GM18520 (cell line): ENCODE data around the gene CCL24.
"Not testable (repeated sequence)": the region's sequence is repeated elsewhere in the genome, so short reads cannot be mapped to it uniquely, and the experiment has no call there.

ENCODE experiments used
- ATAC-seq: cut with Tn5 transposase; IDR thresholded peaks from one replicate; pipeline ENCODE4 v1.9.1; 2021; ENCODE audit not compliant: unreplicated experiment

CCL24 gene

GRCh38 chr7:75788154-75788847 is 25.3 kb downstream of the CCL24 start:
- not testable (repeated sequence) for ATAC-seq

GRCh38 chr7:75783058-75783457 is 30.5 kb downstream of the CCL24 start:
- not testable (repeated sequence) for ATAC-seq

- not testable (repeated sequence) for ATAC-seq
Observed at GRCh38 chr7:75780647-75781273, 32.8 kb downstream of the CCL24 start.

- ATAC-seq: not testable (repeated sequence)
Observed at GRCh38 chr7:75779516-75779915, 34.1 kb downstream of the CCL24 start.

GRCh38 chr7:75779035-75779434 is 34.6 kb downstream of the CCL24 start:
- not testable (repeated sequence) for ATAC-seq

- ATAC-seq: no peak
Observed at GRCh38 chr7:75776295-75776971, 37.2 kb downstream of the CCL24 start.

- not testable (repeated sequence) for ATAC-seq
Observed at GRCh38 chr7:75773958-75774357, 39.6 kb downstream of the CCL24 start.

- no peak for ATAC-seq
Observed at GRCh38 chr7:75772081-75773077, 41.2 kb downstream of the CCL24 start, which contains the start of gene CCL26. Gene CCL26, minus strand, starts transcription at chr7:75772211. Its CDS starts 35 bp downstream, at chr7:75772176.

- no peak for ATAC-seq
Observed at GRCh38 chr7:75771224-75771623, 42.4 kb downstream of the CCL24 start.

GRCh38 chr7:75762350-75762917 is 51.2 kb downstream of the CCL24 start:
- no peak for ATAC-seq

GRCh38 chr7:75761801-75762200 is 51.8 kb downstream of the CCL24 start:
- not testable (repeated sequence) for ATAC-seq
